Karpas-422 (cell line): ENCODE measurements around the gene MAP4K1. TPM values are rescaled to one million over a fixed set of nuclear protein-coding genes. Genes with fewer than 3 reads are reported as not detected.

Experiments
- DNase-seq: peaks from one replicate; pipeline ENCODE4 v3.0.0-alpha.2; 2015
- H2AFZ ChIP-seq: fragments of 200-600 bp; sonication (generic); 2 replicates; pipeline ENCODE4 v1.6.1; 2014; ENCODE audit warnings: antibody characterized with exemption, low read length, mixed read lengths
- H3K27ac ChIP-seq: fragments of 200-600 bp; sonication (generic); 2 replicates; pipeline ENCODE4 v1.5.1; 2014; ENCODE audit warnings: mild to moderate bottlenecking, low read length, moderate library complexity
- H3K27me3 ChIP-seq: fragments of 200-600 bp; sonication (generic); 2 replicates; pipeline ENCODE4 v1.6.1; 2014; ENCODE audit warnings: low read length, mixed read lengths
- H3K36me3 ChIP-seq: fragments of 200-600 bp; sonication (generic); 2 replicates; pipeline ENCODE4 v1.6.1; 2014; ENCODE audit warnings: low read length, mixed read lengths; ENCODE audit not compliant: insufficient read depth
- H3K4me1 ChIP-seq: fragments of 200-600 bp; sonication (generic); 2 replicates; pipeline ENCODE4 v1.6.1; 2014; ENCODE audit warnings: mild to moderate bottlenecking, low read length, mixed read lengths
- H3K4me2 ChIP-seq: fragments of 200-600 bp; sonication (generic); 2 replicates; pipeline ENCODE4 v1.6.1; 2014; ENCODE audit warnings: low read length, low read depth, mild to moderate bottlenecking; ENCODE audit not compliant: poor library complexity, severe bottlenecking
- H3K4me3 ChIP-seq: fragments of 200-600 bp; sonication (generic); 2 replicates; pipeline ENCODE4 v1.5.1; 2014; ENCODE audit warnings: mild to moderate bottlenecking, antibody characterized with exemption, low read length, mixed read lengths
- H3K79me2 ChIP-seq: fragments of 200-600 bp; sonication (generic); 2 replicates; pipeline ENCODE4 v1.6.1; 2014; ENCODE audit warnings: mild to moderate bottlenecking, low read length, mixed read lengths
- H3K9ac ChIP-seq: fragments of 200-600 bp; sonication (generic); 2 replicates; pipeline ENCODE4 v1.6.0; 2014; ENCODE audit warnings: low read length
- H3K9me2 ChIP-seq: fragments of 200-600 bp; sonication (generic), shearing (Covaris generic); replicated peaks from 2 replicates; pipeline ENCODE4 v1.6.0; 2014; ENCODE audit warnings: mild to moderate bottlenecking, low read length, moderate library complexity; ENCODE audit not compliant: insufficient read depth
- H3K9me3 ChIP-seq: fragments of 300-700, 200-600 bp; sonication (generic); 2 replicates; pipeline ENCODE4 v1.6.1; 2014; ENCODE audit warnings: low read length, mixed read lengths
- H4K20me1 ChIP-seq: fragments of 200-600 bp; sonication (generic); 2 replicates; pipeline ENCODE4 v1.6.1; 2014; ENCODE audit warnings: mild to moderate bottlenecking, antibody characterized with exemption, low read length, low read depth; ENCODE audit not compliant: insufficient read depth
- total RNA-seq: library from RNA; depleted of rRNA; stranded (reverse); fragments of >200 nt; shearing (Covaris generic); gene quantifications from 2 replicates; pipeline ENCODE4 v1.2.3, GENCODE V29; 2014; ENCODE audit warnings: low replicate concordance

The MAP4K1 gene
- total RNA-seq, 1 experiment from 2014 or later = 262 TPM

DNA sequence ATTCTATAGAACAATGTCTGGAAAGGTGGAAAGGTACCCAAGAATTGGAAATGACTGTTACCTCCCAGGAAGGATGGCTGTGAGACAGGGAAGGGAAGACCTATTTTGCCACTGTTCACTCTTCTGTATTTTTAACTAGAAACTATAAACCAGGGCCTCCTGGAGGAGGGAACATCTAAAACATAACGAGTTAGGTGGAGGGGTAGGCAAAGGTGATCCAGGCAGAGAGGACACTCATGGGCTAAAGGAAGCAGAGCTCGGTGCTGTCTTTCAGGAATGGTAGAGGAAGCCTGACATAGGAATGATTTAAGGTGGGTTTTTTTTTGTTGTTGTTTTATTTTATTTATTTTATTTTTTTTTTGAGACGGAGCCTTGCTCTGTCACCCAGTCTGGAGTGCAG is 7.1 kb upstream of the MAP4K1 start:
- no peak overlapping the region for H3K27ac ChIP-seq
- no peak overlapping the region for H3K9ac ChIP-seq
- peaks cover 11% of the 10 kb centered on the region for H4K20me1 ChIP-seq
- peaks cover 16% of the 10 kb centered on the region for H3K79me2 ChIP-seq
- H3K4me1 ChIP-seq = peaks cover 7% of the 10 kb centered on the region
- no peaks in the 10 kb centered on the region for H3K27me3 ChIP-seq
- H2AFZ ChIP-seq = no peak overlapping the region
- no peaks in the 10 kb centered on the region for H3K9me2 ChIP-seq
- peaks cover 25% of the 10 kb centered on the region for H3K36me3 ChIP-seq
- no peak overlapping the region for H3K4me3 ChIP-seq
- no peaks in the 10 kb centered on the region for H3K9me3 ChIP-seq
- no peak overlapping the region for H3K4me2 ChIP-seq
- DNase-seq = no peak

DNA sequence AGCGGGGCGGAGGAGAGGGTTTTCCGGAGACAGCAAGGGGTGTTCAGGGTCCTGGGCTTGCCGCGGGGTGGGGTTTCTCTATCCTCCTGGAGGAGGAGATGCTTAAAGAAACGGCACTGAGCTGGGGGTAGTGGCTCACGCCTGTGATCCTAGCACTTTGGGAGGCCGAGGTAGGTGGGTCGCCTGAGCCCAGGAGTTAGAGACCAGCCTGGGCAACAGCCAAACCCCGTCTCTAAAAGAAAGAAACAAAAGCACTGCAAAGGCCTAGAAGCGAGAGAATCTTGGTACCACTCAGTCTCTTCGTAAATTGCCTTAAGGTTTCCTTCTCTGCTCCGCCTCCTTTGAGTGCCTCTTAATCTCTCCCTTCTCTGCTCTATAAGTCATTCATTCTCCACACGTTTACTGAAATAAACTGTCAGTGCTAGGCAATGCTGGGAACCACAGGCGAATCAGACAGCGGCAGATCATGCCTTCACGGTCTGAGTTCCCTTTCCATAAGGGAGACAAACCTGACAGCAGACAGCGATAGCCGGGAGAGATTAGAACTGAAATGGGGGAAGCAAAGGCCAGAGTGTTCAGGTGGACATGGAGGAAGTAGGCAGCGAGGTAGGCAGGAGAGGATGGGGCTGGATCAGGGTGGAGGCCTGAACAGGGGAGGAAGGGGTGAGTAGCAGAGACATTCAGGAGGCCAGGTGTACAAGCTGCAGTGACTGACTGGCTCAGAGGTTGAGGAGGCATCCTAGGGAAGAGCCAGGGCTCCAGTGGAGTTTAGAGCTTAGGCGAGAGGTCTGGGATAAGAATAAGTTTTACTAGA is 1.8 kb upstream of the MAP4K1 start:
- Histone ChIP-seq H3K4me3 (peak overlapping the region; percentile 90), H3K27me3 (no peaks in the 10 kb centered on the region), H3K9me2 (no peaks in the 10 kb centered on the region), H3K27ac (peak overlapping the region; percentile 70), H3K4me2 (peak overlapping the region; percentile 93), H3K9me3 (no peaks in the 10 kb centered on the region), H4K20me1 (peaks cover 15% of the 10 kb centered on the region), H3K4me1 (peaks cover 43% of the 10 kb centered on the region), H2AFZ (no peak overlapping the region), H3K79me2 (peaks cover 52% of the 10 kb centered on the region), H3K36me3 (peaks cover 26% of the 10 kb centered on the region), H3K9ac (peak overlapping the region; percentile 88)
- peak; percentile 49 for DNase-seq

GRCh38 chr19:38618590-38619360 is 1.0 kb upstream of the MAP4K1 start, which contains the start of gene EIF3K:
Gene EIF3K, plus strand, starts transcription at chr19:38619188. Its CDS starts 81 bp downstream, at chr19:38619269.
- Histone ChIP-seq H3K27me3 (no peaks in the 10 kb centered on the region), H3K4me1 (peaks cover 49% of the 10 kb centered on the region), H3K4me2 (peak within 1 kb of the TSS; percentile 93), H3K9me3 (no peaks in the 10 kb centered on the region), H3K79me2 (peaks cover 59% of the 10 kb centered on the region), H3K9me2 (no peaks in the 10 kb centered on the region), H3K36me3 (peaks cover 32% of the 10 kb centered on the region), H2AFZ (no peak within 1 kb of the TSS), H3K27ac (peak within 1 kb of the TSS; percentile 99), H4K20me1 (peaks cover 15% of the 10 kb centered on the region), H3K4me3 (peak within 1 kb of the TSS; percentile 90), H3K9ac (peak within 1 kb of the TSS; percentile 88)
- DNase-seq = peak; percentile 99

GRCh38 chr19:38617283-38617763 is 430 bp downstream of the MAP4K1 start:
- Histone ChIP-seq H4K20me1 (peaks cover 19% of the 10 kb centered on the region), H3K27ac (peak overlapping the region; percentile 96), H3K9me2 (no peaks in the 10 kb centered on the region), H3K36me3 (peaks cover 42% of the 10 kb centered on the region), H3K4me2 (peak overlapping the region; percentile 67), H2AFZ (no peak overlapping the region), H3K9ac (peak overlapping the region; percentile 86), H3K79me2 (peaks cover 70% of the 10 kb centered on the region), H3K27me3 (no peaks in the 10 kb centered on the region), H3K4me1 (peaks cover 49% of the 10 kb centered on the region), H3K4me3 (peak overlapping the region; percentile 71), H3K9me3 (no peaks in the 10 kb centered on the region)
- DNase-seq = peak; percentile 91

DNA sequence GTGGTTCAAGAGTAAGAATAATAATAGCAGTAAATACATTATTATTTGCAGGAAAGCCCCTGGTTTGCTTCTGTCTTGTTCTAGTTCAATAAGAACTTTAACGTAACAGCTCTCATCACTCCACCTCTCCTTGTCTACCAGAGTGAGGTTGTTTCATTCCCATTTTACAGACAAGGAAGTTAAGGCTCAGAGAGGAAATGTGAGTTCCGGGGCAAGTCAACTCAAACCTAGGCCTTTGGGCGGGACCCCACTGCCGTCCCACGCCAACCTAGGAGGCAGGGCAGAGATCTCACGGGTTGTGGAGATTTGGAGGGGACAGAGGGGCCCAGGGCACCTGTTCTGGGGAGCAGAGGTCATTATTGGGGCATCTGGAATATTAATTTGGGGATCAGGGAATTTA is 1.5 kb downstream of the MAP4K1 start:
- Histone ChIP-seq H3K9me2 (no peaks in the 10 kb centered on the region), H3K27me3 (no peaks in the 10 kb centered on the region), H3K27ac (peak overlapping the region; percentile 96), H3K9me3 (no peaks in the 10 kb centered on the region), H3K9ac (peak overlapping the region; percentile 86), H3K4me3 (peak overlapping the region; percentile 71), H3K4me1 (peaks cover 49% of the 10 kb centered on the region), H4K20me1 (peaks cover 16% of the 10 kb centered on the region), H3K79me2 (peaks cover 67% of the 10 kb centered on the region), H3K4me2 (peak overlapping the region; percentile 67), H3K36me3 (peaks cover 38% of the 10 kb centered on the region), H2AFZ (no peak overlapping the region)
- DNase-seq = no peak

DNA sequence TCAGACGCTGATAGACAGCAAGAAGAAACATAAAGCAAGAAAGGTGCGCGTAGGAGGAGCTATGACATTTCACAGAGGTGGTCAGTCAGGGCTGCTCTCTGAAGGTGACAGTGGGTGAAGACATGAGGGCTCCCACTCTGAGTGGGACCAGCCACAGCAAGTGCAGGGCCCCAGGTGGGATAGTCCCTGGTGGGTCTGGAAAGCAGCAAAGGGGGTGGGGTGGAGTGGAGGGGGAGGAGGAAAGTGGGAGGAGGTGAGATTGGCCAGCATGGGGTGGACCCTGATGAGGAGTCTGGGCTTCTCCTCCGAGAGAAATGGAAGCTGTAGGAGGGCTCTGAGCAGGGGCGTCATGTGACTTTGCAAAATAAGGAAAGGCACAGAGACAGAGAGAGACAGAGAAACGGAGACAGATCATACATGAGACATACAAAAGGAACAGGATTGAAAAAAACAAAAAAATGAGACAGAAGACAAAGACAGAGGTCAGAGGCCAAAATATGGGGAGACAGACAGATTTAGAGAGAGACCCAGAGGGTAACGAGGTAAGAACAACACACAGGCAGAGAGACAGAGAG is 2.7 kb downstream of the MAP4K1 start:
- no peaks in the 10 kb centered on the region for H3K9me3 ChIP-seq
- H4K20me1 ChIP-seq = peaks cover 11% of the 10 kb centered on the region
- no peak for DNase-seq
- peaks cover 57% of the 10 kb centered on the region for H3K79me2 ChIP-seq
- peak overlapping the region; percentile 40 for H3K9ac ChIP-seq
- peak overlapping the region; percentile 67 for H3K4me2 ChIP-seq
- peaks cover 35% of the 10 kb centered on the region for H3K36me3 ChIP-seq
- no peak overlapping the region for H2AFZ ChIP-seq
- H3K4me3 ChIP-seq = peak overlapping the region; percentile 71; the same call in 1 of the 2 replicates
- H3K27me3 ChIP-seq = no peaks in the 10 kb centered on the region
- H3K4me1 ChIP-seq = peaks cover 45% of the 10 kb centered on the region
- no peaks in the 10 kb centered on the region for H3K9me2 ChIP-seq
- H3K27ac ChIP-seq = peak overlapping the region; percentile 96

DNA sequence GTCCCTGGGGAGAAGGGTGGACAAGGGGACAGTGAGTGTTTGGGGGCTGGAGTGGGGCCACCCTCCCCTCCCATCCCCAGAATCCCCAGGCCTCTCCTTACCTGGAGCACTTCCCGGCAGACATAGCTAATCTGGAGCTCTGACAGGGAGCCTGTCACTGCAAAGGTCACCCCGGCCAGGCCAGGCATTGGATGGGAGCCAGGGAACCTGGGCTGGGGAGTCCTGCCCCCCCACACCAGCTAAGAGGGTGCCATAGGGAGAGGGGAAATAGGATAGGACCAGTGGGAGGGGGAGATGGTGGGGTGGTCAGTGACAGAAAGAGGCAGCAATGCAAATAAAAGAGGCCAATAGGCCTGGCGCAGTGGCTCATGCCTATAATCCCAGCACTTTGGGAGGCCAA is 3.5 kb downstream of the MAP4K1 start:
- Histone ChIP-seq H3K9ac (no peak overlapping the region), H2AFZ (no peak overlapping the region), H3K4me1 (peaks cover 41% of the 10 kb centered on the region), H3K4me3 (no peak overlapping the region), H3K9me3 (no peaks in the 10 kb centered on the region), H3K27ac (peak overlapping the region; percentile 33; the same call in 1 of the 2 replicates), H3K36me3 (peaks cover 41% of the 10 kb centered on the region), H4K20me1 (peaks cover 3% of the 10 kb centered on the region; the same call in 1 of the 2 replicates), H3K9me2 (no peaks in the 10 kb centered on the region), H3K79me2 (peaks cover 49% of the 10 kb centered on the region), H3K4me2 (peak overlapping the region; percentile 67), H3K27me3 (no peaks in the 10 kb centered on the region)
- no peak for DNase-seq
